HepG2 (cell line): Measurements from ENCODE around the gene THEMIS.

Source experiments
- ATF7 ChIP-seq, 2 experiments: fragments of 450-650 bp in 1 of 2; sonication (generic) in 1 of 2; formaldehyde crosslinking in 1 of 2; IDR thresholded peaks; 2 replicates each; pipeline versions ENCODE4 v1.4.0 to v1.6.1; 2016 to 2020; ENCODE audit warnings: antibody characterized with exemption in 1 of 2, mild to moderate bottlenecking in 1 of 2, missing genetic modification reagents in 1 of 2
- CTCF ChIP-seq: sonication (generic); formaldehyde crosslinking; IDR thresholded peaks from 2 replicates; pipeline ENCODE4 v1.5.0; 2020; ENCODE audit warnings: mild to moderate bottlenecking, missing genetic modification reagents, moderate library complexity
- FOXA1 ChIP-seq, 2 experiments: fragments of 450-650 bp in 1 of 2; sonication (generic) in 1 of 2; formaldehyde crosslinking in 1 of 2; IDR thresholded peaks; 2 replicates each; pipeline versions ENCODE4 v1.4.0 to v1.6.1; 2016 to 2020; ENCODE audit warnings: missing genetic modification reagents in 1 of 2
- FOXJ3 ChIP-seq: sonication (generic); formaldehyde crosslinking; IDR thresholded peaks from 2 replicates; pipeline ENCODE4 v1.4.0; 2020; ENCODE audit warnings: missing genetic modification reagents, mild to moderate bottlenecking, borderline replicate concordance
- FOXM1 ChIP-seq: sonication (generic); formaldehyde crosslinking; IDR thresholded peaks from 2 replicates; pipeline ENCODE4 v1.5.0; 2020; ENCODE audit warnings: missing genetic modification reagents
- NFYB ChIP-seq: sonication (generic); formaldehyde crosslinking; IDR thresholded peaks from 2 replicates; pipeline ENCODE4 v1.4.0; 2020; ENCODE audit warnings: missing genetic modification reagents
- PLRG1 ChIP-seq: fragments of 450-650 bp; conservative IDR thresholded peaks from 2 replicates; pipeline ENCODE4 v1.6.1; 2016
- POLR2A ChIP-seq, 2 experiments: IDR thresholded peaks; 2 replicates each; pipeline ENCODE4 v1.6.1; 2011; ENCODE audit warnings: low read depth in 2 of 2, low read length in 2 of 2, mild to moderate bottlenecking in 1 of 2, moderate library complexity in 1 of 2; ENCODE audit not compliant: insufficient read depth in 1 of 2
- RAD51 ChIP-seq: fragments of 450-650 bp; IDR thresholded peaks from 2 replicates; pipeline ENCODE4 v1.6.1; 2016; ENCODE audit warnings: borderline replicate concordance
- TFDP2 ChIP-seq: sonication (generic); formaldehyde crosslinking; IDR thresholded peaks from 2 replicates; pipeline ENCODE4 v1.4.0; 2020; ENCODE audit warnings: missing genetic modification reagents
- YY1 ChIP-seq: IDR thresholded peaks from 2 replicates; pipeline ENCODE4 v1.6.1; 2011; ENCODE audit warnings: low read length, low read depth, moderate library complexity, mild to moderate bottlenecking; ENCODE audit not compliant: insufficient read depth, insufficient replicate concordance
- ZBTB37 ChIP-seq: sonication (generic); formaldehyde crosslinking; IDR thresholded peaks from 2 replicates; pipeline ENCODE4 v1.4.0; 2020; ENCODE audit warnings: mild to moderate bottlenecking, missing genetic modification reagents
- ZNF740 ChIP-seq: sonication (generic); formaldehyde crosslinking; IDR thresholded peaks from 2 replicates; pipeline ENCODE4 v1.4.0; 2020; ENCODE audit warnings: missing genetic modification reagents

DNA sequence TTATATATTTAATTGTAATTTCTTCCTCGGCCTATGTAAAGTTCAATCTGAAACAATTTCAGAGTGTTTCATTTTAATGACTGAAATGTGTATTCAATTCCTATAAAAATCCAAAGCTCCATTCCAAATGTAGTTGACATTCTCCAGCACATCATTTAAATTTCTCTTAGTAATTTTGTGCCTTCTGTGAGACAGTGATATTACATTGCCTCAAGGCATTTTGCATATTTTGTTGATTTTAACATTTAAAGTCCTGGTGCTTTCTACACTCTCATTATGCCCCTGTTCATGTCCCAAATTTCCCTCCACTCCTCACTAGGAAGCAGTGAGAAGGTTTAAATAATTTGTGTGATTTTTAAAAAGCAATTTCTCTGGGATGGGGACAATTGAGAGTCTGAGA lies 34.1 kb upstream of the THEMIS start:
- TF ChIP-seq NFYB = no peak
- no peak for TF ChIP-seq CTCF (CRISPR knock-in tag)
- no peak for TF ChIP-seq FOXM1 (CRISPR knock-in tag)
- no peak for TF ChIP-seq POLR2A (IDR thresholded peaks at IDR 0.05; ENCODE audit: insufficient read depth in 1 of 2, low read depth in 2 of 2, low read length in 2 of 2)
- TF ChIP-seq TFDP2 (CRISPR knock-in tag) = no peak
- no peak for TF ChIP-seq ZBTB37
- TF ChIP-seq ATF7 (IDR thresholded peaks at IDR 0.05) = no peak
- no peak for TF ChIP-seq ATF7 (CRISPR knock-in tag; IDR thresholded peaks at IDR 0.05)
- TF ChIP-seq PLRG1 = no peak
- no peak for TF ChIP-seq YY1
- TF ChIP-seq FOXA1 (IDR thresholded peaks at IDR 0.05) = no peak
- TF ChIP-seq FOXA1 (CRISPR knock-in tag; IDR thresholded peaks at IDR 0.05) = no peak
- TF ChIP-seq FOXJ3 = no peak
- TF ChIP-seq RAD51 = no peak
- no peak for TF ChIP-seq ZNF740
